WTC11 (cell line): ENCODE data around the gene CASP12. TPM values are rescaled to one million over a fixed set of nuclear protein-coding genes. Genes with fewer than 3 reads are reported as not detected.

Experiments
- ATAC-seq: fragments of 200-7000 bp; cut with Tn5 transposase; 2 replicates; pipeline ENCODE4 v1.10.0; 2021; ENCODE audit warnings: mild to moderate bottlenecking, moderate library complexity
- Bru-seq: library from RNA; stranded (reverse); fragments of 400-500 nt; gene quantifications from one replicate; lab custom pipeline; 2021; lab: Mats Ljungman, UMichigan
- CTCF ChIA-PET: fragments of 300-600 bp; sonication (Branson Sonifier 250); formaldehyde crosslinking; loops from one replicate; lab custom pipeline; 2021; ENCODE audit warnings: antibody characterized with exemption; lab: Charles Lee
- POLR2A ChIA-PET: fragments of 350-600 bp; sonication (Branson Sonifier 250); formaldehyde crosslinking; loops from one replicate; lab custom pipeline; 2021; ENCODE audit warnings: antibody characterized with exemption; lab: Charles Lee
- DNase-seq: peaks from one replicate; pipeline ENCODE4 v3.0.0; 2021; ENCODE audit warnings: low spot score
- H3K27ac Mint-ChIP-seq: 2 replicates; pipeline ENCODE4 v1.8.0; 2021; ENCODE audit warnings: mixed read lengths
- H3K27me3 Mint-ChIP-seq: 2 replicates; pipeline ENCODE4 v1.8.0; 2021; ENCODE audit warnings: low read depth, mild to moderate bottlenecking, moderate library complexity, mixed read lengths
- H3K36me3 Mint-ChIP-seq: 2 replicates; pipeline ENCODE4 v1.8.0; 2021; ENCODE audit warnings: mixed read lengths
- H3K4me1 Mint-ChIP-seq: 2 replicates; pipeline ENCODE4 v1.8.0; 2022; ENCODE audit warnings: mixed read lengths
- H3K4me3 Mint-ChIP-seq: 2 replicates; pipeline ENCODE4 v1.8.0; 2021; ENCODE audit warnings: mild to moderate bottlenecking, moderate library complexity, mixed read lengths
- H3K9me3 Mint-ChIP-seq: 2 replicates; pipeline ENCODE4 v1.8.0; 2021; ENCODE audit warnings: mixed read lengths
- EMX1 ChIP-seq: fragments of 250-450 bp; sonication (Bioruptor Pico); IDR thresholded peaks from 2 replicates; pipeline ENCODE4 v1.8.0; 2021; ENCODE audit warnings: mild to moderate bottlenecking
- ESRRA ChIP-seq: sonication (generic); formaldehyde crosslinking; IDR thresholded peaks from 2 replicates; pipeline ENCODE4 v1.8.1; 2022; ENCODE audit warnings: mild to moderate bottlenecking, missing genetic modification reagents, borderline replicate concordance
- GABPB1 ChIP-seq: sonication (generic); formaldehyde crosslinking; IDR thresholded peaks from 2 replicates; pipeline ENCODE4 v1.8.1; 2023; ENCODE audit warnings: mild to moderate bottlenecking, missing genetic modification reagents
- GRHL2 ChIP-seq: fragments of 250-450 bp; sonication (Bioruptor Pico); IDR thresholded peaks from 2 replicates; pipeline ENCODE4 v1.8.0; 2022; ENCODE audit warnings: mild to moderate bottlenecking, moderate library complexity; ENCODE audit not compliant: insufficient replicate concordance, severe bottlenecking
- MXD4 ChIP-seq: fragments of 250-450 bp; sonication (Bioruptor Pico); IDR thresholded peaks from 2 replicates; pipeline ENCODE4 v1.8.0; 2021; ENCODE audit warnings: mild to moderate bottlenecking, moderate library complexity, borderline replicate concordance
- RELA ChIP-seq: sonication (generic); formaldehyde crosslinking; IDR thresholded peaks from 2 replicates; pipeline ENCODE4 v1.8.1; 2022; ENCODE audit warnings: missing genetic modification reagents, mild to moderate bottlenecking, borderline replicate concordance
- SOX15 ChIP-seq: fragments of 250-450 bp; sonication (Bioruptor Pico); IDR thresholded peaks from 2 replicates; pipeline ENCODE4 v1.9.0; 2021; ENCODE audit warnings: mild to moderate bottlenecking
- USF1 ChIP-seq: sonication (generic); formaldehyde crosslinking; IDR thresholded peaks from 2 replicates; pipeline ENCODE4 v1.8.0; 2022; ENCODE audit warnings: mild to moderate bottlenecking, missing genetic modification reagents
- USF2 ChIP-seq: sonication (generic); formaldehyde crosslinking; IDR thresholded peaks from 2 replicates; pipeline ENCODE4 v1.8.1; 2023; ENCODE audit warnings: mild to moderate bottlenecking, missing genetic modification reagents, moderate library complexity
- long read RNA-seq, 3 experiments: library from RNA in 1 of 3; library from capped mRNA in 1 of 3; library from polyadenylated mRNA in 1 of 3; unstranded in 2 of 3; stranded (forward) in 1 of 3; transcript quantifications; one replicate each; pipeline ENCODE4 v2.0.0, GENCODE V29; 2021
- total RNA-seq: library from RNA; stranded (reverse); gene quantifications from 3 replicates; pipeline ENCODE4 v1.2.3, GENCODE V29; 2021
- TF ChIP-seq, protein P1 (sequence below): fragments of 200-600 bp; IDR thresholded peaks from 2 replicates; pipeline ENCODE4 v1.8.0; 2022; ENCODE audit warnings: antibody characterized with exemption
- TF ChIP-seq, protein P2 (sequence below): sonication (generic); formaldehyde crosslinking; IDR thresholded peaks from 2 replicates; pipeline ENCODE4 v1.8.0; 2022; ENCODE audit warnings: missing genetic modification reagents
- TF ChIP-seq, protein P3 (sequence below): sonication (generic); formaldehyde crosslinking; conservative IDR thresholded peaks from 2 replicates; pipeline ENCODE4 v1.8.1; 2023; ENCODE audit warnings: mild to moderate bottlenecking, low read depth, missing genetic modification reagents, moderate library complexity
- TF ChIP-seq, protein P4 (sequence below): sonication (generic); formaldehyde crosslinking; conservative IDR thresholded peaks from 2 replicates; pipeline ENCODE4 v1.8.1; 2022; ENCODE audit warnings: mild to moderate bottlenecking, missing genetic modification reagents

The CASP12 gene
- not detected in 3 replicates for total RNA-seq
- Bru-seq, nascent RNA, result percentile 10 among the genes with signal in this experiment
- long read RNA-seq, experiment 1, result 0 reads
- long read RNA-seq, experiment 2, result 0 reads
- long read RNA-seq, experiment 3, result 0 reads

DNA sequence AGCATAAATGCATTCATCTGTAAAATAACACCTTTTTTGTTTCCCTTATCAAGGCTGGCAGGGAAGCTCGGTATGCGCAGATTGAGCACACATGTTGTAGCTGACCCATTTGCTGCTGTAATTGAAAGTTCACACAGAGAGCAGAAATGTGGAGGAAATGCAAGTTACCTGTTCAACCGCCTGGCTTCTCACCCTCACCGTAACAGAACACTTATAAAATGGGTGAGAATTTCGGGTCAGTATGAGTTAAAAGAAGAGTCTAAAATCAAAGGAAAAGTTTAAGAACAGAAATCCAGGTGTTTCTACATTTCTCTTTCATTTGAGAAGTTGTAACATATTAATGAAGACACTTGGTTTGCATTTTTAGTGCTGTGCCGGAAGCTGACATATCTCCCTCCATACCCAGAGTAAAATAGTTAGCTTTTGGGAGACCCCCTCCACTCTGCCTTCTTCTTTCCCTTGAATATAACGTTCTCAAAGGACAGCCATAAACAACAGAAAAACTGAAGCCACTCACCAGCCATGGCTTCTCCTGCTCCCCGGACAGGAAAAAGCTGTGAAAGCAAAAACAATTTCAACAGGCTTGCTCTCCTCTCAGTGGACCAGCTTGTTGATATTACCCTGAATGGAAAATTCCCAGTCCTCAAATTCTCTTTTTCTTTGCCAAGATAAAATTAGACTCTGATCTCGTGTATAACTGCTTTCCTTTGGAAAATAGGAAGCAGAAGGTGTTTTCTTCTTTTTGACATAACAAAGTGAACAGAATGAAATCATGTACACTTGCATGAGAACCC lies at the start of gene CASP12:
TSS of gene CASP12 (minus strand) at position 570 of the 794 bp plus-strand sequence.
- no peak for DNase-seq
- Mint-ChIP-seq H3K4me1 (peaks cover 42% of the 10 kb centered on the region), H3K27ac (no peak within 1 kb of the TSS), H3K9me3 (peaks cover 12% of the 10 kb centered on the region), H3K4me3 (no peak within 1 kb of the TSS), H3K27me3 (no peaks in the 10 kb centered on the region), H3K36me3 (0 out of 2 replicates have a peak, but pooled peaks cover 2% of the 10 kb centered on the region)
- no peak for ATAC-seq
- ChIA-PET CTCF (interaction anchor here (1.1 kb wide), 1 partner anchor 25 kb away, joined by 3 read pairs; no protein-coding TSS in a partner anchor), POLR2A (no interaction called here)
- TF ChIP-seq ESRRA (CRISPR knock-in tag), result no peak
- no peak for TF ChIP-seq SOX15 (CRISPR knock-in tag)
- TF ChIP-seq MXD4 (CRISPR knock-in tag), result no peak
- TF ChIP-seq EMX1 (CRISPR knock-in tag), result no peak

DNA sequence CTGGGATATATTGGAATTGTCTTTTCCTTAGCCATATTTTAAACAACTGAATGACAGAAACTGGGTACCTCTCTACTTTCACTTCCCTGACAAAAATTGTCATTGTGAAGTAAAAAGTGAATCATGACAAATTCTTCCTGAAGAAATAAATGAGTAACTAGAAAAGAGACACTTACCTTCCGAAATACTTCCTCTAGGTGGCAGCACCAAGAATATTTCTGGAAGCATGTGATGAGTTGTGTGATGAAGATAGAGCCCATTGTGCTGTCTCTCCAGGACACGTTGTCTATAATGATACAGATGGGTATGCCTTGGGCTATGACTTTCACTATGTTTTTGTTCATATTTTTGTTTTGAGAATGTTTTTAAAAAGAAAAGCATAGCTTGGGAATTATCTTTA lies 48.6 kb upstream of the CASP12 start:
- ATAC-seq, result peak; percentile 71
- peaks cover 2% of the 10 kb centered on the region; the same call in 1 of the 2 replicates for H3K36me3 Mint-ChIP-seq
- H3K4me3 Mint-ChIP-seq, result no peak overlapping the region
- ChIA-PET POLR2A (no interaction called here), CTCF (interaction anchor here (1.0 to 1.5 kb wide), 3 partner anchors 22 to 73 kb away, joined by 3 to 5 read pairs (median 3); no protein-coding TSS in a partner anchor)
- H3K27ac Mint-ChIP-seq, result no peak overlapping the region
- H3K27me3 Mint-ChIP-seq, result no peaks in the 10 kb centered on the region; the same call in 1 of the 2 replicates
- peaks cover 26% of the 10 kb centered on the region for H3K9me3 Mint-ChIP-seq
- TF ChIP-seq, protein P1, sequence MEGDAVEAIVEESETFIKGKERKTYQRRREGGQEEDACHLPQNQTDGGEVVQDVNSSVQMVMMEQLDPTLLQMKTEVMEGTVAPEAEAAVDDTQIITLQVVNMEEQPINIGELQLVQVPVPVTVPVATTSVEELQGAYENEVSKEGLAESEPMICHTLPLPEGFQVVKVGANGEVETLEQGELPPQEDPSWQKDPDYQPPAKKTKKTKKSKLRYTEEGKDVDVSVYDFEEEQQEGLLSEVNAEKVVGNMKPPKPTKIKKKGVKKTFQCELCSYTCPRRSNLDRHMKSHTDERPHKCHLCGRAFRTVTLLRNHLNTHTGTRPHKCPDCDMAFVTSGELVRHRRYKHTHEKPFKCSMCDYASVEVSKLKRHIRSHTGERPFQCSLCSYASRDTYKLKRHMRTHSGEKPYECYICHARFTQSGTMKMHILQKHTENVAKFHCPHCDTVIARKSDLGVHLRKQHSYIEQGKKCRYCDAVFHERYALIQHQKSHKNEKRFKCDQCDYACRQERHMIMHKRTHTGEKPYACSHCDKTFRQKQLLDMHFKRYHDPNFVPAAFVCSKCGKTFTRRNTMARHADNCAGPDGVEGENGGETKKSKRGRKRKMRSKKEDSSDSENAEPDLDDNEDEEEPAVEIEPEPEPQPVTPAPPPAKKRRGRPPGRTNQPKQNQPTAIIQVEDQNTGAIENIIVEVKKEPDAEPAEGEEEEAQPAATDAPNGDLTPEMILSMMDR, result peak; percentile 31
- no peak for TF ChIP-seq GRHL2 (CRISPR knock-in tag)
- no peak for DNase-seq
- H3K4me1 Mint-ChIP-seq, result peaks cover 5% of the 10 kb centered on the region

DNA sequence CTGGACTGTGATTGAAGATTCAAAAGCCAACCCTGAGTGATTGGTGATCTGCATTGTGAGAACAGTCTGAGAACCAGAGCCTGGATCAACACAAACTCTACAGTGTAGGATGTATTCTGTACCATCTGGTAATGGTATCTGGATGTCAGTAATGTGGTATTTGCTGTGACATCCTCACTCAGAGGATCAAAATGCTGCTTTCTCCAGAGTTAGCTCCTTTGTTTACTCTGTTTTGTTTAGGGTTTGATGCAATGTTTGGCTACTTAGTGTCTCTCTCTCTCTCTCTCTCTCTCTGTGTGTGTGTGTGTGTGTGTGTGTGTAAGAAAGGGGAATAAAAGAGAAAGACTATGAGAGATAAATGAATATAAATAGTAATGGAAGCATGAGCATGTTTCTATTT lies 45.8 kb upstream of the CASP12 start:
- H3K9me3 Mint-ChIP-seq, result peaks cover 19% of the 10 kb centered on the region
- no peaks in the 10 kb centered on the region; the same call in 1 of the 2 replicates for H3K27me3 Mint-ChIP-seq
- no peak overlapping the region for H3K27ac Mint-ChIP-seq
- ATAC-seq, result no peak
- DNase-seq, result no peak
- CTCF ChIA-PET, result interaction anchor here (0.6 kb wide), 1 partner anchor 482 kb away, joined by 3 read pairs; no protein-coding TSS in a partner anchor
- no peak overlapping the region for H3K4me3 Mint-ChIP-seq
- peaks cover 2% of the 10 kb centered on the region; the same call in 1 of the 2 replicates for H3K36me3 Mint-ChIP-seq
- TF ChIP-seq GABPB1 (peak; percentile 74), RELA (CRISPR knock-in tag) (no peak)
- H3K4me1 Mint-ChIP-seq, result peaks cover 5% of the 10 kb centered on the region
- POLR2A ChIA-PET, result no interaction called here

DNA sequence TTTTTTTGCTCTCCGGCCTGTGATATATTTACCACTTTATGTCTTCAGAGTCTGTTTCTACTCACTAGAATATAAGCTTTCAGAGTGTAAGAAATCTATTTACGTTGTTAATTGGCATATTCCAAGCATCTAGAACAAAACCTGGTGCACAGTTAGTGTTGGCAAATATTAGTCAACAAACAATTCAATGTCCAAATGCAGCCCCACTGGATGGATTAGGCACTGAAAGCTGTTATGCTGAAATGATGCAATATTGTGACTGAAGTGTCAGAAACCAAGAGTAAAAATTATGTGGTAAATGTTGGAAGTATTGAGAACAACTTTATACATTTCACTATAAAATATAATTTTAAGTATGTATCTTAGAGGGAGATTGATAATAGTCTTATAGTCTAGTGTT lies 45.3 kb upstream of the CASP12 start:
- Mint-ChIP-seq H3K27ac (no peak overlapping the region), H3K36me3 (peaks cover 2% of the 10 kb centered on the region; the same call in 1 of the 2 replicates), H3K4me3 (no peak overlapping the region), H3K9me3 (peaks cover 14% of the 10 kb centered on the region), H3K27me3 (no peaks in the 10 kb centered on the region; the same call in 1 of the 2 replicates), H3K4me1 (peaks cover 5% of the 10 kb centered on the region)
- ChIA-PET CTCF (no interaction called here), POLR2A (no interaction called here)
- DNase-seq (no peak), ATAC-seq (no peak)
- TF ChIP-seq USF2 (CRISPR knock-in tag) (no peak), GABPB1 (peak; percentile 64)

DNA sequence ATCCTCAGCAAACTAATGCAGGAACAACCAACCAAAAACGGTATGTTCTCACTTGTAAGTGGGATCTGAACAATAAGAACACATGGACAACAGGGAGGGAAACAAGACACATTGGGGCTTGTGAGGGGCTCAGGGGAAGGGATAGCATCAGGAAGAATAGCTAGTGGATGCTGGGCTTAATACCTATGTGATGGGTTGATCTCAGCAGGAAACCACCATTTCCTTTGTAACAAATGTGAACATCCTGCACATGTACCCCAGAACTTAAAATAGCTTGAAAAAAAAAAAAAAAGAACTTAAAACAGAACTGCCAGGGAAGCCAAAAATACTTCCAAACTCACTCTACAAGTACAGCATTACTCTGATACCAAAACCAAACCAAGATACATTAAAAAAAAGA lies 36.3 kb upstream of the CASP12 start:
- Mint-ChIP-seq H3K4me3 (no peak overlapping the region), H3K4me1 (no peaks in the 10 kb centered on the region), H3K36me3 (peaks cover 23% of the 10 kb centered on the region), H3K27me3 (no peaks in the 10 kb centered on the region), H3K9me3 (peaks cover 46% of the 10 kb centered on the region), H3K27ac (no peak overlapping the region)
- POLR2A ChIA-PET, result no interaction called here
- no peak for DNase-seq
- no peak for ATAC-seq
- CTCF ChIA-PET, result no interaction called here
- TF ChIP-seq, protein P2, sequence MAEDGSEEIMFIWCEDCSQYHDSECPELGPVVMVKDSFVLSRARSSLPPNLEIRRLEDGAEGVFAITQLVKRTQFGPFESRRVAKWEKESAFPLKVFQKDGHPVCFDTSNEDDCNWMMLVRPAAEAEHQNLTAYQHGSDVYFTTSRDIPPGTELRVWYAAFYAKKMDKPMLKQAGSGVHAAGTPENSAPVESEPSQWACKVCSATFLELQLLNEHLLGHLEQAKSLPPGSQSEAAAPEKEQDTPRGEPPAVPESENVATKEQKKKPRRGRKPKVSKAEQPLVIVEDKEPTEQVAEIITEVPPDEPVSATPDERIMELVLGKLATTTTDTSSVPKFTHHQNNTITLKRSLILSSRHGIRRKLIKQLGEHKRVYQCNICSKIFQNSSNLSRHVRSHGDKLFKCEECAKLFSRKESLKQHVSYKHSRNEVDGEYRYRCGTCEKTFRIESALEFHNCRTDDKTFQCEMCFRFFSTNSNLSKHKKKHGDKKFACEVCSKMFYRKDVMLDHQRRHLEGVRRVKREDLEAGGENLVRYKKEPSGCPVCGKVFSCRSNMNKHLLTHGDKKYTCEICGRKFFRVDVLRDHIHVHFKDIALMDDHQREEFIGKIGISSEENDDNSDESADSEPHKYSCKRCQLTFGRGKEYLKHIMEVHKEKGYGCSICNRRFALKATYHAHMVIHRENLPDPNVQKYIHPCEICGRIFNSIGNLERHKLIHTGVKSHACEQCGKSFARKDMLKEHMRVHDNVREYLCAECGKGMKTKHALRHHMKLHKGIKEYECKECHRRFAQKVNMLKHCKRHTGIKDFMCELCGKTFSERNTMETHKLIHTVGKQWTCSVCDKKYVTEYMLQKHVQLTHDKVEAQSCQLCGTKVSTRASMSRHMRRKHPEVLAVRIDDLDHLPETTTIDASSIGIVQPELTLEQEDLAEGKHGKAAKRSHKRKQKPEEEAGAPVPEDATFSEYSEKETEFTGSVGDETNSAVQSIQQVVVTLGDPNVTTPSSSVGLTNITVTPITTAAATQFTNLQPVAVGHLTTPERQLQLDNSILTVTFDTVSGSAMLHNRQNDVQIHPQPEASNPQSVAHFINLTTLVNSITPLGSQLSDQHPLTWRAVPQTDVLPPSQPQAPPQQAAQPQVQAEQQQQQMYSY (CRISPR knock-in tag), result no peak
- TF ChIP-seq, protein P3, sequence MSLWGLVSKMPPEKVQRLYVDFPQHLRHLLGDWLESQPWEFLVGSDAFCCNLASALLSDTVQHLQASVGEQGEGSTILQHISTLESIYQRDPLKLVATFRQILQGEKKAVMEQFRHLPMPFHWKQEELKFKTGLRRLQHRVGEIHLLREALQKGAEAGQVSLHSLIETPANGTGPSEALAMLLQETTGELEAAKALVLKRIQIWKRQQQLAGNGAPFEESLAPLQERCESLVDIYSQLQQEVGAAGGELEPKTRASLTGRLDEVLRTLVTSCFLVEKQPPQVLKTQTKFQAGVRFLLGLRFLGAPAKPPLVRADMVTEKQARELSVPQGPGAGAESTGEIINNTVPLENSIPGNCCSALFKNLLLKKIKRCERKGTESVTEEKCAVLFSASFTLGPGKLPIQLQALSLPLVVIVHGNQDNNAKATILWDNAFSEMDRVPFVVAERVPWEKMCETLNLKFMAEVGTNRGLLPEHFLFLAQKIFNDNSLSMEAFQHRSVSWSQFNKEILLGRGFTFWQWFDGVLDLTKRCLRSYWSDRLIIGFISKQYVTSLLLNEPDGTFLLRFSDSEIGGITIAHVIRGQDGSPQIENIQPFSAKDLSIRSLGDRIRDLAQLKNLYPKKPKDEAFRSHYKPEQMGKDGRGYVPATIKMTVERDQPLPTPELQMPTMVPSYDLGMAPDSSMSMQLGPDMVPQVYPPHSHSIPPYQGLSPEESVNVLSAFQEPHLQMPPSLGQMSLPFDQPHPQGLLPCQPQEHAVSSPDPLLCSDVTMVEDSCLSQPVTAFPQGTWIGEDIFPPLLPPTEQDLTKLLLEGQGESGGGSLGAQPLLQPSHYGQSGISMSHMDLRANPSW (CRISPR knock-in tag), result no peak
- TF ChIP-seq, protein P4, sequence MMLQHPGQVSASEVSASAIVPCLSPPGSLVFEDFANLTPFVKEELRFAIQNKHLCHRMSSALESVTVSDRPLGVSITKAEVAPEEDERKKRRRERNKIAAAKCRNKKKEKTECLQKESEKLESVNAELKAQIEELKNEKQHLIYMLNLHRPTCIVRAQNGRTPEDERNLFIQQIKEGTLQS (CRISPR knock-in tag), result no peak
- no peak for TF ChIP-seq USF1 (CRISPR knock-in tag)
